T1000 (cell line): ENCODE results near the gene RTL1.

ENCODE experiments used
- DNase-seq: peaks from one replicate; lab custom pipeline; 2025; ENCODE audit warnings: mixed read lengths; lab: John Stamatoyannopoulos, UW

RTL1 gene

GRCh38 chr14:100834082-100834793 is 69.3 kb downstream of the RTL1 start:
- DNase-seq = no peak

- no peak for DNase-seq
These were observed 71.1 kb downstream of the RTL1 start for GRCh38 chr14:100832311-100832960.

- no peak for DNase-seq
These were observed 72.8 kb downstream of the RTL1 start for GRCh38 chr14:100830681-100831080.
